K562 (cell line): ENCODE measurements around the gene DTD1. TPM values are rescaled to one million over a fixed set of nuclear protein-coding genes. Genes with fewer than 3 reads are reported as not detected.

ENCODE experiments used
- CBFB ChIP-seq: sonication (generic); formaldehyde crosslinking; IDR thresholded peaks from 2 replicates; pipeline ENCODE4 v1.4.0; 2020; ENCODE audit warnings: mild to moderate bottlenecking, missing genetic modification reagents
- ETV1 ChIP-seq: fragments of 450-650 bp; conservative IDR thresholded peaks from 2 replicates; pipeline ENCODE4 v1.6.1; 2016; ENCODE audit warnings: missing genetic modification characterization, control low read depth, low read depth, missing compliant biosample characterization
- KDM5B ChIP-seq: fragments of 200-600 bp; sonication (generic); IDR thresholded peaks from 2 replicates; pipeline ENCODE4 v1.6.1; 2012; ENCODE audit warnings: low read depth, mild to moderate bottlenecking, moderate library complexity, low read length, control low read depth, inconsistent platforms; ENCODE audit not compliant: insufficient replicate concordance
- KLF13 ChIP-seq: fragments of 450-650 bp; IDR thresholded peaks from 2 replicates; pipeline ENCODE4 v1.6.1; 2016; ENCODE audit warnings: missing genetic modification characterization, low read depth, mild to moderate bottlenecking, missing compliant biosample characterization, moderate library complexity, borderline replicate concordance
- MAFF ChIP-seq: IDR thresholded peaks from 2 replicates; pipeline ENCODE4 v1.6.1; 2012; ENCODE audit warnings: low read length, improper control_type of control experiment
- MTA2 ChIP-seq: fragments of 450-650 bp; IDR thresholded peaks from 2 replicates; pipeline ENCODE4 v1.6.1; 2016; ENCODE audit warnings: low read depth
- NFIX ChIP-seq: fragments of 250-450 bp; sonication (Bioruptor Pico); IDR thresholded peaks from 2 replicates; pipeline ENCODE4 v1.4.0; 2020; ENCODE audit warnings: low read depth, mild to moderate bottlenecking, moderate library complexity
- RBM15 ChIP-seq: fragments of 200-400 bp; formaldehyde crosslinking; IDR thresholded peaks from 2 replicates; pipeline ENCODE4 v1.6.1; 2018; ENCODE audit warnings: mild to moderate bottlenecking, low read length, moderate library complexity; ENCODE audit not compliant: insufficient read depth
- RBM17 ChIP-seq: fragments of 200-400 bp; formaldehyde crosslinking; IDR thresholded peaks from 2 replicates; pipeline ENCODE4 v1.6.1; 2017; ENCODE audit warnings: low read depth, mild to moderate bottlenecking, low read length, borderline replicate concordance
- RNF2 ChIP-seq: sonication (generic); IDR thresholded peaks from 2 replicates; pipeline ENCODE4 v1.6.1; 2016
- ZKSCAN8 ChIP-seq: fragments of 200-800 bp; sonication (Bioruptor generic); IDR thresholded peaks from 2 replicates; pipeline ENCODE4 v1.6.1; 2016; ENCODE audit warnings: missing genetic modification characterization, missing compliant biosample characterization
- ZNF57 ChIP-seq: fragments of 450-650 bp; formaldehyde crosslinking; IDR thresholded peaks from 2 replicates; pipeline ENCODE4 v1.4.0; 2020; ENCODE audit warnings: mild to moderate bottlenecking, moderate library complexity
- polyA plus RNA-seq, 8 experiments: library from polyadenylated mRNA; depleted of rRNA in 4 of 8; stranded (reverse) in 5 of 8; unstranded in 3 of 8; fragments of >200 nt; fragmentation: Nextera tagmentation in 2 of 8; fragmentation: Illumina TruSeq in 1 of 8; extraction: Ambion mirVana in 2 of 8; extraction: Trizol in 1 of 8; gene quantifications; 2 replicates each; pipeline versions ENCODE4 v1.2.1 to v1.2.3, GENCODE V29; 2011 to 2014; ENCODE audit warnings: inconsistent platforms in 1 of 8, missing spikeins in 1 of 8
- total RNA-seq, 7 experiments: library from RNA; depleted of rRNA in 6 of 7; stranded (reverse); fragments of >200 nt in 6 of 7; fragmentation: Illumina TruSeq in 2 of 7; extraction: Trizol in 2 of 7; gene quantifications; 2 replicates each; pipeline versions ENCODE4 v1.2.1 to v1.2.3, GENCODE V29; 2011 to 2021; ENCODE audit warnings: low replicate concordance in 1 of 7
- TF ChIP-seq, protein P1 (sequence below): IDR thresholded peaks from 2 replicates; pipeline ENCODE4 v1.6.1; 2012; ENCODE audit warnings: low read depth, low read length, improper control_type of control experiment, borderline replicate concordance
- TF ChIP-seq, protein P2 (sequence below), 2 experiments: IDR thresholded peaks; 2 replicates each; pipeline ENCODE4 v1.6.1; 2012; ENCODE audit warnings: improper control_type of control experiment in 2 of 2, low read depth in 2 of 2, low read length in 2 of 2, borderline replicate concordance in 1 of 2

Gene DTD1
- total and polyA plus RNA-seq, 9 of the 15 experiments (the other 6 are each of a cell fraction or from before 2014, with no cell fraction given): 5.7 to 28.6 (median 26.8) TPM

DNA sequence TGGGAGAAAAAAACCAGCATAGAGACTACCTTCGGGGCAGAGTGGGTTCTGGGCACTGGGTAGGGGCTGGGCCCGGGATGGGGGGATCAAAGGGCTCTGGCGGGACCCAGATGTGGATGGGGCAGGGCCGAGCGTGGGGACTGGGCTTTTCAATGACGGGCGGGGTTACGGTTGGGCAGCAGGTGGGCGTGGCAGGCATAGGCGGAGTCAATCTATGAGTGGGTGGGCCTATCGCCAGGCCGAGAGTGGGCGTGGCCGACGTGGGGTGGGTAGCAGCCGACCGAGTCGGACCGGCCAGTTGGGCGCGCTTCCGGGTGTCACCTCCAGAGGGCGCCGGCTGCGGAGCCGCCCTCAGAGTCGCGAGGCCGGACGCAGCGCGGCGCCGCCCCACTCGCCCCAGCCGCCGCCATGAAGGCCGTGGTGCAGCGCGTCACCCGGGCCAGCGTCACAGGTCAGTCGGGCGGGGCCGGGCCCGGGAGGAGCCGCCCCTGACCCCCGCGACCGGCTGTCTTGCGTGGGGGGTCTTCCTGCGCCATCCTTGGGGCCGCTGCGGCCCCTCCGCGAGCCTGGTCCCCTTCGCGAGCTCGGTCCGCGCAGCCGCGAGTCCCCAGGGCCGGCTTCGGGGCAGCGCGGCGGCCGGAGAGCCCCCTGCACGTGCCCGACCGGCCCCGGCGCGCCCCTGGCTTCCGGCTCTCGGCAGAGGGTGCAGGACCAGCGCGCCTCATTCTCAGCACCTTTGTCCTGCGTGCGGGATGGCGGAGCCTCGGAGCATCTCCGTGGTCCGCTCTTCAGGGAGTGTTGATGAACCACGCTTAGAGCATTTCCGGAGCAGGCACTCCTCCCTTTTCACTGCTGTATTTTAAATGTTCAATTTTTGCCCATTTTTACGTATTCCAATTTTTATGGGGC lies at the start of gene DTD1 (continued):
- TF ChIP-seq ETV1 (tag) (0 out of 2 replicates have a peak, but pooled peaks have one; percentile 21), RBM15 (no peak), ZNF57 (CRISPR knock-in tag) (no peak), NFIX (CRISPR knock-in tag) (no peak), KDM5B (peak; percentile 29), CBFB (CRISPR knock-in tag) (no peak), MAFF (no peak), ZKSCAN8 (CRISPR knock-in tag) (no peak), MTA2 (no peak), KLF13 (tag) (peak; percentile 97), RNF2 (no peak), RBM17 (no peak)
- TF ChIP-seq, protein P1, sequence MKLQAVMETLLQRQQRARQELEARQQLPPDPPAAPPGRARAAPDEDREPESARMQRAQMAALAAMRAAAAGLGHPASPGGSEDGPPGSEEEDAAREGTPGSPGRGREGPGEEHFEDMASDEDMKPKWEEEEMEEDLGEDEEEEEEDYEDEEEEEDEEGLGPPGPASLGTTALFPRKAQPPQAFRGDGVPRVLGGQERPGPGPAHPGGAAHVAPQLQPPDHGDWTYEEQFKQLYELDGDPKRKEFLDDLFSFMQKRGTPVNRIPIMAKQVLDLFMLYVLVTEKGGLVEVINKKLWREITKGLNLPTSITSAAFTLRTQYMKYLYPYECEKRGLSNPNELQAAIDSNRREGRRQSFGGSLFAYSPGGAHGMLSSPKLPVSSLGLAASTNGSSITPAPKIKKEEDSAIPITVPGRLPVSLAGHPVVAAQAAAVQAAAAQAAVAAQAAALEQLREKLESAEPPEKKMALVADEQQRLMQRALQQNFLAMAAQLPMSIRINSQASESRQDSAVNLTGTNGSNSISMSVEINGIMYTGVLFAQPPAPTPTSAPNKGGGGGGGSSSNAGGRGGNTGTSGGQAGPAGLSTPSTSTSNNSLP: no peak
- TF ChIP-seq, protein P2, sequence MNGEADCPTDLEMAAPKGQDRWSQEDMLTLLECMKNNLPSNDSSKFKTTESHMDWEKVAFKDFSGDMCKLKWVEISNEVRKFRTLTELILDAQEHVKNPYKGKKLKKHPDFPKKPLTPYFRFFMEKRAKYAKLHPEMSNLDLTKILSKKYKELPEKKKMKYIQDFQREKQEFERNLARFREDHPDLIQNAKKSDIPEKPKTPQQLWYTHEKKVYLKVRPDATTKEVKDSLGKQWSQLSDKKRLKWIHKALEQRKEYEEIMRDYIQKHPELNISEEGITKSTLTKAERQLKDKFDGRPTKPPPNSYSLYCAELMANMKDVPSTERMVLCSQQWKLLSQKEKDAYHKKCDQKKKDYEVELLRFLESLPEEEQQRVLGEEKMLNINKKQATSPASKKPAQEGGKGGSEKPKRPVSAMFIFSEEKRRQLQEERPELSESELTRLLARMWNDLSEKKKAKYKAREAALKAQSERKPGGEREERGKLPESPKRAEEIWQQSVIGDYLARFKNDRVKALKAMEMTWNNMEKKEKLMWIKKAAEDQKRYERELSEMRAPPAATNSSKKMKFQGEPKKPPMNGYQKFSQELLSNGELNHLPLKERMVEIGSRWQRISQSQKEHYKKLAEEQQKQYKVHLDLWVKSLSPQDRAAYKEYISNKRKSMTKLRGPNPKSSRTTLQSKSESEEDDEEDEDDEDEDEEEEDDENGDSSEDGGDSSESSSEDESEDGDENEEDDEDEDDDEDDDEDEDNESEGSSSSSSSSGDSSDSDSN (IDR thresholded peaks at IDR 0.05; ENCODE audit: borderline replicate concordance in 1 of 2, low read depth in 2 of 2, low read length in 2 of 2): peak in 1 of 2 experiments; percentile 33; a peak in 1 of 4 replicates
